GM20431 (cell line): ENCODE data around the gene GGACT.
"Not testable (repeated sequence)": the region's sequence is repeated elsewhere in the genome, so short reads cannot be mapped to it uniquely, and the experiment has no call there.

Experiments used
- in situ Hi-C: fragments of 300-500 bp; cut with MseI, MboI; formaldehyde crosslinking; loops from one replicate; pipeline ENCODE4 v1.15.0; 2020; ENCODE audit warnings: low sequenced_read_pairs; ENCODE audit not compliant: unreplicated experiment

Gene GGACT

GRCh38 chr13:100588331-100589177 is at the start of gene GGACT:
TSS of gene GGACT (minus strand) at chr13:100588789. CDS start at chr13:100532591, 56,198 bp downstream.
- in situ Hi-C loops: no loop called here

GRCh38 chr13:100637796-100638195 is 49.2 kb upstream of the GGACT start:
- in situ Hi-C loops: no loop called here

- in situ Hi-C loops: no loop called here
Observed at GRCh38 chr13:100637380-100637779, 48.8 kb upstream of the GGACT start.

GRCh38 chr13:100636441-100636840 is 47.9 kb upstream of the GGACT start:
- in situ Hi-C loops: no loop called here

GRCh38 chr13:100636004-100636403 is 47.4 kb upstream of the GGACT start:
- in situ Hi-C loops: no loop called here

GRCh38 chr13:100634696-100635095 is 46.1 kb upstream of the GGACT start:
- in situ Hi-C loops: no loop called here

- in situ Hi-C loops: no loop called here
Observed at GRCh38 chr13:100633461-100633860, 44.9 kb upstream of the GGACT start.

GRCh38 chr13:100630555-100630954 is 42.0 kb upstream of the GGACT start:
- in situ Hi-C loops: no loop called here

GRCh38 chr13:100627120-100627519 is 38.5 kb upstream of the GGACT start:
- in situ Hi-C loops: no loop called here

GRCh38 chr13:100625447-100625846 is 36.9 kb upstream of the GGACT start:
- in situ Hi-C loops: no loop called here

GRCh38 chr13:100620792-100621191 is 32.2 kb upstream of the GGACT start:
- in situ Hi-C loops: no loop called here

GRCh38 chr13:100619940-100620339 is 31.4 kb upstream of the GGACT start:
- in situ Hi-C loops: no loop called here

- in situ Hi-C loops: not testable (repeated sequence)
Observed at GRCh38 chr13:100618897-100619296, 30.3 kb upstream of the GGACT start.

GRCh38 chr13:100613031-100613430 is 24.4 kb upstream of the GGACT start:
- in situ Hi-C loops: no loop called here

- in situ Hi-C loops: no loop called here
Observed at GRCh38 chr13:100611678-100612492, 23.3 kb upstream of the GGACT start.

GRCh38 chr13:100610391-100611347 is 22.1 kb upstream of the GGACT start:
- in situ Hi-C loops: no loop called here

GRCh38 chr13:100608906-100609305 is 20.3 kb upstream of the GGACT start:
- in situ Hi-C loops: no loop called here

- in situ Hi-C loops: no loop called here
Observed at GRCh38 chr13:100608489-100608888, 19.9 kb upstream of the GGACT start.

- in situ Hi-C loops: no loop called here
Observed at GRCh38 chr13:100604918-100605710, 16.5 kb upstream of the GGACT start.
